GM13976 (cell line): Measurements from ENCODE around the gene EPB41L4A.

ENCODE experiments used
- DNase-seq: peaks from one replicate; pipeline ENCODE4 v3.0.0; 2012; ENCODE audit warnings: low spot score
- in situ Hi-C: fragments of 300-500 bp; cut with MboI; formaldehyde crosslinking; loops from one replicate; pipeline ENCODE4 v1.12.0; 2022; ENCODE audit warnings: low sequenced_read_pairs, mixed read lengths, inconsistent platforms; ENCODE audit not compliant: unreplicated experiment
- TF ChIP-seq, protein P1 (sequence below): IDR thresholded peaks from 2 replicates; pipeline ENCODE4 v1.5.1; 2012; ENCODE audit warnings: borderline replicate concordance, mild to moderate bottlenecking; ENCODE audit not compliant: insufficient read depth; ENCODE audit errors: extremely low read depth, missing control alignments, control extremely low read depth

EPB41L4A gene

GRCh38 chr5:112412346-112412745, 6.7 kb downstream of the EPB41L4A start:
- in situ Hi-C loops, result no loop called here
- TF ChIP-seq, protein P1, sequence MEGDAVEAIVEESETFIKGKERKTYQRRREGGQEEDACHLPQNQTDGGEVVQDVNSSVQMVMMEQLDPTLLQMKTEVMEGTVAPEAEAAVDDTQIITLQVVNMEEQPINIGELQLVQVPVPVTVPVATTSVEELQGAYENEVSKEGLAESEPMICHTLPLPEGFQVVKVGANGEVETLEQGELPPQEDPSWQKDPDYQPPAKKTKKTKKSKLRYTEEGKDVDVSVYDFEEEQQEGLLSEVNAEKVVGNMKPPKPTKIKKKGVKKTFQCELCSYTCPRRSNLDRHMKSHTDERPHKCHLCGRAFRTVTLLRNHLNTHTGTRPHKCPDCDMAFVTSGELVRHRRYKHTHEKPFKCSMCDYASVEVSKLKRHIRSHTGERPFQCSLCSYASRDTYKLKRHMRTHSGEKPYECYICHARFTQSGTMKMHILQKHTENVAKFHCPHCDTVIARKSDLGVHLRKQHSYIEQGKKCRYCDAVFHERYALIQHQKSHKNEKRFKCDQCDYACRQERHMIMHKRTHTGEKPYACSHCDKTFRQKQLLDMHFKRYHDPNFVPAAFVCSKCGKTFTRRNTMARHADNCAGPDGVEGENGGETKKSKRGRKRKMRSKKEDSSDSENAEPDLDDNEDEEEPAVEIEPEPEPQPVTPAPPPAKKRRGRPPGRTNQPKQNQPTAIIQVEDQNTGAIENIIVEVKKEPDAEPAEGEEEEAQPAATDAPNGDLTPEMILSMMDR, result no peak
- no peak for DNase-seq

DNA sequence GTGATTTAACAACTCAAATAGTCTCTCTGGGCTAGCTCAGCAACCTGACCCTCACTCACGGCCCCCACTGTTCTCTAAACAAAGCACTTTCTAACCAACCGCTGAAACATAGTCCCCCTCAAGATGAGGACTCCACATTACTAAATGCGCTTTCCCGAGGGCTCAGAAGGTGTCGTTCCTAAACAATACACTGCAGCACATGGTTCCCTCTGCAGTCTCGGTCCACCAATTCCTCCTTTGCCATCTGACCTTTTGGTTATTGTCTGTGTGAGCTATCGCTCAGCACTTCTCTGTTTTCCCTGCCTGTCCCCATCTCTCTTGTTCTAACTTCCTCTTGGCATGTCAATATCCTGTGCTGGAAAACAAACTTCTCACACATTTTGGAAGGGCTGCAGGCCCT, 7.2 kb downstream of the EPB41L4A start:
- in situ Hi-C loops, result no loop called here
- TF ChIP-seq, protein P1, result no peak
- DNase-seq, result no peak

DNA sequence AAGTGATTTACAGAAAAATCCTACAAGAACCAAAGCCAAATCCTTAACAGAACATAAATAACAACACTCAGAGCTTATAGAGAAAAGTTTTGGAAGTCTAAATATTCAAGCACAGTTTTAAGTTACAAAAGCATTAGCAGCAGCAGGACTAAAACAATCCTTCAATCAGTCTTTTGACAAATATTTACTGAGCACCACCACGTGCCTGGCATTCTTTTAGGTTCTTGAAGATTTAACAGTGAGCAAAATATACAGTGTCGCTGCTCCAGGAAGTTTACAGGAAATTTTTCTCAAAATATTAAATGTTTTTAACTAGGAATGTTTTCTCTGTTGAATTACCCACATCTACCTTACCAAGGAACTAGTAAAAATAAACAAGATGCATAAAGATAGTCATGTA, 11.4 kb downstream of the EPB41L4A start:
- TF ChIP-seq, protein P1, result no peak
- in situ Hi-C loops, result no loop called here
- no peak for DNase-seq

DNA sequence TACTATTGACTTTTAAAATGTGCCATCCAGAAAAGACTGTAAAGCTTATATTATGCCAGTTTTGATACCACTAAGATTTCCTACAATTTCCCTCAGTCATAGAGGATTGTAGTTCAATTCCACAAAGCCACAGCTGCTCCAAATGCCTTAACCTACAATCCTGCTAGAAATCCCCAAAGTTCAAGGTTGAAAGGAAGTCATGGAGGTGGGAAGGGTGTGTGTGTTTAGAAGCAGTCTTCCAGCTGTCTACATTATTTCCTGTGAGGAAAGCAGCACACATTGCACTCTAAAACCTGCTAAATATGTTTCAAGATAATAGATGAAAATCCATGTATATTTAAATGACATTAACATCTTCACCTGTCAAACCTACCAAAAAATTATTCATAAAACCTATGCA, 11.8 kb downstream of the EPB41L4A start:
- TF ChIP-seq, protein P1, result no peak
- in situ Hi-C loops, result no loop called here
- DNase-seq, result no peak

- in situ Hi-C loops, result no loop called here
- no peak for DNase-seq
- TF ChIP-seq, protein P1, result no peak
Measured at GRCh38 chr5:112403069-112403468, 16.0 kb downstream of the EPB41L4A start.

DNA sequence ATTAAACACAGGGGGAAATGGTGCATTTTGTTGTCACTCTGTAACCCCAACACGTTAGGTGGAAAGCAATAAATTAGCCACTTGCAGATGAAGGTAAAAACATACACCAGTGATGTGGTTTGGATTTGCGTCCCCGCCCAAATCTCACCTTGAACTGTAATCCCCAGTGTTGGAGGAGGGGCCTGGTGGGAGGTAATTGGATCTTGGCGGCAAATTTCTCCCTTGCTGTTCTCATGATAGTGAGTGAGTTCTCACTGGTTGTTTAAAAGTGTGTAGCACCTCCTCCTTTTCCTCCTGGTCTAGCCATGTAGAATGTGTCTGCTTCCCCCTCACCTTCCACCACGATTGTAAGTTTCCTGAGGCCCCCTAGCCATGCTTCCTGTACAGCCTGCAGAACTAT, 17.2 kb downstream of the EPB41L4A start:
- in situ Hi-C loops, result no loop called here
- TF ChIP-seq, protein P1, result no peak
- no peak for DNase-seq

- in situ Hi-C loops, result no loop called here
- TF ChIP-seq, protein P1, result no peak
- DNase-seq, result no peak
Measured at GRCh38 chr5:112397690-112398089, 21.4 kb downstream of the EPB41L4A start.
